ENCODE data around the gene WASF2.

WASF2 gene

GRCh38 chr1:27531959-27532685 lies 42.2 kb upstream of the WASF2 start:
- Histone ChIP-seq H3K4me3 (ENCODE audit: low read depth, low read length) (no peak overlapping the region), H3K36me3 (no peaks in the 10 kb centered on the region), H3K4me1 (peaks cover 18% of the 10 kb centered on the region), H3K27me3 (no peaks in the 10 kb centered on the region), H3K9me3 (no peaks in the 10 kb centered on the region)
- TF ChIP-seq CTCF (IDR thresholded peaks at IDR 0.05; ENCODE audit: low read depth, low read length): no peak
- DNase-seq: no peak

GRCh38 chr1:27530192-27530591 lies 40.2 kb upstream of the WASF2 start:
- Histone ChIP-seq H3K27me3 (no peaks in the 10 kb centered on the region), H3K36me3 (no peaks in the 10 kb centered on the region), H3K4me1 (peaks cover 12% of the 10 kb centered on the region), H3K4me3 (ENCODE audit: low read depth, low read length) (no peak overlapping the region), H3K9me3 (no peaks in the 10 kb centered on the region)
- DNase-seq: no peak
- TF ChIP-seq CTCF (IDR thresholded peaks at IDR 0.05; ENCODE audit: low read depth, low read length): no peak

- Histone ChIP-seq H3K27me3 (no peaks in the 10 kb centered on the region), H3K36me3 (no peaks in the 10 kb centered on the region), H3K4me1 (peaks cover 12% of the 10 kb centered on the region), H3K4me3 (ENCODE audit: low read depth, low read length) (no peak overlapping the region), H3K9me3 (no peaks in the 10 kb centered on the region)
- no peak for TF ChIP-seq CTCF (IDR thresholded peaks at IDR 0.05; ENCODE audit: low read depth, low read length)
- DNase-seq: no peak
Measured at GRCh38 chr1:27529704-27530018, 39.7 kb upstream of the WASF2 start.

- peaks cover 12% of the 10 kb centered on the region for H3K4me1 ChIP-seq
- H3K4me3 ChIP-seq (ENCODE audit: low read depth, low read length): peak overlapping the region; percentile 49
- no peaks in the 10 kb centered on the region for H3K9me3 ChIP-seq
- H3K27me3 ChIP-seq: no peaks in the 10 kb centered on the region
- no peak for DNase-seq
- no peaks in the 10 kb centered on the region for H3K36me3 ChIP-seq
- TF ChIP-seq CTCF (IDR thresholded peaks at IDR 0.05; ENCODE audit: low read depth, low read length): no peak
Measured at GRCh38 chr1:27528818-27529703, 39.1 kb upstream of the WASF2 start.

GRCh38 chr1:27527890-27528817 lies 38.2 kb upstream of the WASF2 start:
- no peaks in the 10 kb centered on the region for H3K9me3 ChIP-seq
- no peaks in the 10 kb centered on the region for H3K36me3 ChIP-seq
- peak overlapping the region; percentile 49 for H3K4me3 ChIP-seq (ENCODE audit: low read depth, low read length)
- no peak for TF ChIP-seq CTCF (IDR thresholded peaks at IDR 0.05; ENCODE audit: low read depth, low read length)
- no peak for DNase-seq
- no peaks in the 10 kb centered on the region for H3K27me3 ChIP-seq
- H3K4me1 ChIP-seq: peaks cover 12% of the 10 kb centered on the region

Data from BE2C (cell line).